ENCODE measurements around the gene HOXC13.

GRCh38 chr12:53958128-53958527 lies 19.5 kb downstream of the HOXC13 start:
- TF ChIP-seq CTCF (conservative IDR thresholded peaks at IDR 0.05; ENCODE audit: low read length) (no peak), EZH2phosphoT487 (IDR thresholded peaks at IDR 0.05; ENCODE audit: borderline replicate concordance, low read depth, low read length) (no peak)
